Duodenal mucosa (tissue), 2 donors: ENCODE data around the gene ADGRG6.
"Not testable (repeated sequence)": the region's sequence is repeated elsewhere in the genome, so short reads cannot be mapped to it uniquely, and the experiment has no call there.

ENCODE experiments used
- H3K27ac ChIP-seq: one replicate; pipeline ENCODE4 v1.7.0; 2013; ENCODE audit warnings: low read depth, low read length
- H3K27me3 ChIP-seq, 2 donors: one replicate each; pipeline ENCODE4 v1.7.0; 2013; ENCODE audit warnings: low read length in 2 of 2, control low read depth in 1 of 2; ENCODE audit not compliant: insufficient read depth in 2 of 2, control insufficient read depth in 1 of 2
- H3K36me3 ChIP-seq, 2 donors: one replicate each; pipeline ENCODE4 v1.7.0; 2013; ENCODE audit warnings: low read length in 2 of 2, control low read depth in 1 of 2; ENCODE audit not compliant: insufficient read depth in 2 of 2, control insufficient read depth in 1 of 2
- H3K4me1 ChIP-seq, 2 donors: one replicate each; pipeline ENCODE4 v1.7.0; 2013; ENCODE audit warnings: low read length in 2 of 2, control low read depth in 1 of 2; ENCODE audit not compliant: insufficient read depth in 2 of 2, control insufficient read depth in 1 of 2
- H3K4me3 ChIP-seq, 2 donors: one replicate each; pipeline ENCODE4 v1.7.0; 2013; ENCODE audit warnings: low read length in 2 of 2, low read depth in 1 of 2
- H3K9ac ChIP-seq, 2 donors: one replicate each; pipeline ENCODE4 v1.7.0; 2013; ENCODE audit warnings: low read length in 2 of 2, low read depth in 1 of 2
- H3K9me3 ChIP-seq, 2 donors: one replicate each; pipeline ENCODE4 v1.7.0; 2013; ENCODE audit warnings: low read length in 2 of 2, control low read depth in 1 of 2; ENCODE audit not compliant: control insufficient read depth in 1 of 2

ADGRG6 gene

GRCh38 chr6:142413111-142413510 is 111.3 kb downstream of the ADGRG6 start:
- Histone ChIP-seq H3K9ac (no peak overlapping the region), H3K36me3 (no peaks in the 10 kb centered on the region), H3K27me3 (no peaks in the 10 kb centered on the region), H3K9me3 (no peaks in the 10 kb centered on the region), H3K4me1 (no peaks in the 10 kb centered on the region), H3K27ac (no peak overlapping the region), H3K4me3 (no peak overlapping the region)

GRCh38 chr6:142414462-142415250 is 112.8 kb downstream of the ADGRG6 start:
- Histone ChIP-seq H3K9me3 (no peaks in the 10 kb centered on the region), H3K27me3 (no peaks in the 10 kb centered on the region), H3K27ac (no peak overlapping the region), H3K9ac (no peak overlapping the region), H3K36me3 (no peaks in the 10 kb centered on the region), H3K4me3 (no peak overlapping the region), H3K4me1 (no peaks in the 10 kb centered on the region)

- H3K4me1 ChIP-seq: no peaks in the 10 kb centered on the region
- no peak overlapping the region for H3K27ac ChIP-seq
- no peaks in the 10 kb centered on the region for H3K27me3 ChIP-seq
- H3K9me3 ChIP-seq: no peaks in the 10 kb centered on the region
- H3K36me3 ChIP-seq: no peaks in the 10 kb centered on the region
- no peak overlapping the region for H3K9ac ChIP-seq
- H3K4me3 ChIP-seq: no peak overlapping the region
Measured at GRCh38 chr6:142416179-142416578, 114.4 kb downstream of the ADGRG6 start.

- H3K9ac ChIP-seq: no peak overlapping the region
- no peak overlapping the region for H3K27ac ChIP-seq
- H3K4me3 ChIP-seq: no peak overlapping the region
- no peaks in the 10 kb centered on the region for H3K27me3 ChIP-seq
- no peaks in the 10 kb centered on the region for H3K9me3 ChIP-seq
- H3K4me1 ChIP-seq: no peaks in the 10 kb centered on the region
- H3K36me3 ChIP-seq: no peaks in the 10 kb centered on the region
Measured at GRCh38 chr6:142416686-142417085, 114.9 kb downstream of the ADGRG6 start.

GRCh38 chr6:142417331-142417750 is 115.5 kb downstream of the ADGRG6 start:
- H3K9ac ChIP-seq: no peak overlapping the region
- H3K36me3 ChIP-seq: no peaks in the 10 kb centered on the region
- H3K27me3 ChIP-seq: no peaks in the 10 kb centered on the region
- no peaks in the 10 kb centered on the region for H3K9me3 ChIP-seq
- H3K4me1 ChIP-seq: no peaks in the 10 kb centered on the region
- no peak overlapping the region for H3K4me3 ChIP-seq
- no peak overlapping the region for H3K27ac ChIP-seq

- H3K4me1 ChIP-seq: no peaks in the 10 kb centered on the region
- H3K9me3 ChIP-seq: no peaks in the 10 kb centered on the region
- H3K4me3 ChIP-seq: no peak overlapping the region
- no peaks in the 10 kb centered on the region for H3K27me3 ChIP-seq
- H3K9ac ChIP-seq: no peak overlapping the region
- no peaks in the 10 kb centered on the region for H3K36me3 ChIP-seq
- no peak overlapping the region for H3K27ac ChIP-seq
Measured at GRCh38 chr6:142419071-142419470, 117.3 kb downstream of the ADGRG6 start.

GRCh38 chr6:142420802-142421201 is 119.0 kb downstream of the ADGRG6 start:
- Histone ChIP-seq H3K4me3 (no peak overlapping the region), H3K9me3 (no peaks in the 10 kb centered on the region), H3K4me1 (no peaks in the 10 kb centered on the region), H3K36me3 (no peaks in the 10 kb centered on the region), H3K27ac (no peak overlapping the region), H3K9ac (no peak overlapping the region), H3K27me3 (no peaks in the 10 kb centered on the region)

GRCh38 chr6:142421285-142422117 is 119.7 kb downstream of the ADGRG6 start:
- Histone ChIP-seq H3K4me1 (no peaks in the 10 kb centered on the region), H3K9me3 (no peaks in the 10 kb centered on the region), H3K4me3 (no peak overlapping the region), H3K9ac (no peak overlapping the region), H3K27ac (no peak overlapping the region), H3K27me3 (no peaks in the 10 kb centered on the region), H3K36me3 (no peaks in the 10 kb centered on the region)

- H3K9ac ChIP-seq, H3K4me3 ChIP-seq, H3K9me3 ChIP-seq, H3K27me3 ChIP-seq, H3K4me1 ChIP-seq, H3K36me3 ChIP-seq, H3K27ac ChIP-seq: not testable (repeated sequence)
Measured at GRCh38 chr6:142426444-142427132, 124.8 kb downstream of the ADGRG6 start.

- not testable (repeated sequence) for H3K4me1 ChIP-seq, H3K27ac ChIP-seq, H3K27me3 ChIP-seq, H3K9me3 ChIP-seq, H3K36me3 ChIP-seq, H3K4me3 ChIP-seq, H3K9ac ChIP-seq
Measured at GRCh38 chr6:142428468-142428867, 126.7 kb downstream of the ADGRG6 start.
